Type B pancreatic cell (in vitro differentiated cells): ENCODE data around the gene GNL2. TPM values are rescaled to one million over a fixed set of nuclear protein-coding genes. Genes with fewer than 3 reads are reported as not detected.

Experiments used
- DNase-seq: peaks from one replicate; pipeline ENCODE4 v3.0.0; 2021; ENCODE audit warnings: mixed read lengths; ENCODE audit not compliant: unreplicated experiment; ENCODE audit errors: extremely low spot score
- H3K27ac Mint-ChIP-seq: 2 replicates; pipeline ENCODE4 v1.8.0; 2021; ENCODE audit warnings: mild to moderate bottlenecking, mixed read lengths
- H3K27me3 Mint-ChIP-seq: 2 replicates; pipeline ENCODE4 v1.8.0; 2021; ENCODE audit warnings: mixed read lengths
- H3K36me3 Mint-ChIP-seq: 2 replicates; pipeline ENCODE4 v1.8.0; 2021; ENCODE audit warnings: mixed read lengths
- H3K4me1 Mint-ChIP-seq: one replicate; pipeline ENCODE4 v1.8.0; 2021; ENCODE audit warnings: mixed read lengths; ENCODE audit not compliant: unreplicated experiment
- H3K4me3 Mint-ChIP-seq: 2 replicates; pipeline ENCODE4 v1.8.0; 2021; ENCODE audit warnings: mild to moderate bottlenecking, mixed read lengths
- H3K9me3 Mint-ChIP-seq: 2 replicates; pipeline ENCODE4 v1.8.0; 2021; ENCODE audit warnings: mixed read lengths
- CTCF ChIP-seq: fragments of 200-600 bp; sonication (generic); conservative IDR thresholded peaks from 2 replicates; pipeline ENCODE4 v1.5.0; 2021; ENCODE audit warnings: antibody characterized with exemption, mild to moderate bottlenecking
- total RNA-seq: library from RNA; stranded (reverse); gene quantifications from 2 replicates; pipeline ENCODE4 v1.2.1, GENCODE V29; 2021; ENCODE audit warnings: low replicate concordance

GNL2 gene
- total RNA-seq, 1 donor from 2014 or later, result 55.1 TPM

- TF ChIP-seq CTCF, result no peak
- peak; percentile 93 for DNase-seq
- peaks cover 33% of the 10 kb centered on the region for H3K4me1 Mint-ChIP-seq
- no peaks in the 10 kb centered on the region for H3K9me3 Mint-ChIP-seq
- peaks cover 4% of the 10 kb centered on the region for H3K36me3 Mint-ChIP-seq
- peak within 1 kb of the TSS; percentile 92 for H3K4me3 Mint-ChIP-seq
- no peaks in the 10 kb centered on the region for H3K27me3 Mint-ChIP-seq
- H3K27ac Mint-ChIP-seq, result peak within 1 kb of the TSS; percentile 92
Observed at GRCh38 chr1:37556712-37557196, 39.0 kb downstream of the GNL2 start, which contains the start of gene DNALI1. DNALI1 (plus strand) TSS chr1:37556940; CDS start chr1:37556995, 55 bp downstream.

DNA sequence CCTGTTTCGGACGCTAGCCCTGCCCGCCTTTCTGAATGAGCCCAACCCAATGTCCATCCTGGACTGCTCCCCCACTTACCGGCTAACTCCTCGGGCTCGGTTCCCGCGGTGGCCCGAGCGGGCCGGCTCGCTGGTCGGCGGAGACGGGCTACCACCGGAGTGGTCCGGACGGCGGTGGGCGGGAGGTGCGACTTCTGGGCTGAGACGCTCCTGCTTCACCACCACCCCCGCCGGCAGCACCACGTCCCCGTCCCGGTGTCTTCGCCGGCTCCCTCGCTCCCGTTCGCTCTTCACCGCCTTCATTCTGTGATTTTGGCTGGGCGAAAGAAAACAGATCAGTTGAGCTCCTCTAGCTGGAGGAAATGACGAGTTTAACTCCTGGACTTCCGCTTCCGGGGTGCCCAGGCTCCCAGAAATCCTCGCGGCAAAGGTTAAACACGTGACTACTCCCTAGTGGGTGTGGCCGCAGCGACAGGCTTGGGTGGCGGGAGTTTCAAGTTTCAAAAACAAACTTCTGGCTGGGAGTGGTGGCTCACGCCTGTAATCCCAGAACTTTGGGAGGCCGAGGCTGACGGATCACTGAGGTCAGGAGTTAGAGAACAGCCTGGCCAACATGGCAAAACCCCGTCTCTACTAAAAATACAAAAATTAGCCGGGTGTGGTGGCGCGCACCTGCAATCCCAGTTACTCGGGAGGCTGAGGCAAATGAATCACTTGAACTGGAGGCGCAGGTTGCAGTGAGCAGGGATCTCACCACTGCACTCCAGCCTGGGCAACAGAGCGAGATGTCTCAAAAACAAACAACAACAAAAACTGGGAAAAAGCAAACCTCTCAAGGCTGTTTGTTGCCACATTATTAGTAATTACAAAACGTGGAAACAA, 41.6 kb downstream of the GNL2 start, which contains the start of gene SNIP1:
Gene SNIP1 (minus strand): TSS at position 367 of the 882 bp plus-strand sequence. CDS start 64 bp downstream, at position 303.
- Mint-ChIP-seq H3K36me3 (peaks cover 4% of the 10 kb centered on the region), H3K4me3 (peak within 1 kb of the TSS; percentile 100), H3K4me1 (peaks cover 33% of the 10 kb centered on the region), H3K27me3 (no peaks in the 10 kb centered on the region), H3K9me3 (no peaks in the 10 kb centered on the region), H3K27ac (peak within 1 kb of the TSS; percentile 97)
- DNase-seq, result peak; percentile 88
- TF ChIP-seq CTCF, result no peak

DNA sequence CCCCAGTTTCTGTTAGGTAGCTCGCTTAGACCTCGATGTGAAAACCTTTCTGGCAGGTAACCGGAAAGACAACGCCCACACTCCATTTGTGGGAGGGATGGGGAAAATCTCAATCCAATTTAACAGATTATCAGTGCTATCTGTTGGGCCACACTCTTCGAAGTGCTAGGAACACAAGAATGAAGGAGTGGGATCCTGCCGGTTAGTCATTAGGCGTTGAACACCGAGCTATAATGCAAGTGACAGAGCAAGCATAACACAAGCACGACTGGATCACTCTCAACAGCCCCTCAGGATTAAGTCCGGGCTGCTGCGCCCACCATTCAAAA, 42.2 kb downstream of the GNL2 start:
- TF ChIP-seq CTCF, result no peak
- no peak for DNase-seq
- no peaks in the 10 kb centered on the region for H3K27me3 Mint-ChIP-seq
- no peaks in the 10 kb centered on the region for H3K9me3 Mint-ChIP-seq
- H3K4me3 Mint-ChIP-seq, result peak overlapping the region; percentile 100
- peaks cover 7% of the 10 kb centered on the region for H3K36me3 Mint-ChIP-seq
- peaks cover 33% of the 10 kb centered on the region for H3K4me1 Mint-ChIP-seq
- peak overlapping the region; percentile 97 for H3K27ac Mint-ChIP-seq

DNA sequence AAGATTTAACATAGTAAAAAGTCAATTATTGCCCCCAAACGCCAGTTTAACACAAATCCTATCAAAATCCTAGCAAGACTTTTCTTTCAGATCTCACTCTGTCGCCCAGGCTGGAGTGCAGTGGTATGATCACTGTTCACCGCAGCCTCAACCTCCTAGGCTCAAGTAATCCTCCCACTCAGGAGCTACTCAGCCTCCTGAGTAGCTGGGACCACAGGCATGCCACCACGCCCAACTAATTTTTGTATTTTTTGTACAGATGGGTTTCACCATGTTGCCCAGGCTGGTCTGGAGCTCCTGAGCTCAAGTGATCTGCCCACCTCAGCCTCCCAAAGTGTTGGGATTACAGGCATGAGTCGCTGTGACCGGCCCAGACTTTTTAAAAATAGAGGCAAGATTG, 46.4 kb downstream of the GNL2 start:
- Mint-ChIP-seq H3K36me3 (peaks cover 22% of the 10 kb centered on the region), H3K27me3 (no peaks in the 10 kb centered on the region), H3K27ac (no peak overlapping the region), H3K4me3 (no peak overlapping the region), H3K9me3 (no peaks in the 10 kb centered on the region), H3K4me1 (peaks cover 14% of the 10 kb centered on the region)
- TF ChIP-seq CTCF, result no peak
- DNase-seq, result no peak

GRCh38 chr1:37545019-37545418, 50.7 kb downstream of the GNL2 start:
- Mint-ChIP-seq H3K27me3 (no peaks in the 10 kb centered on the region), H3K4me3 (no peak overlapping the region)

More at GRCh38 chr1:37545019-37545418, 50.7 kb downstream of the GNL2 start:
- H3K9me3 Mint-ChIP-seq, result no peaks in the 10 kb centered on the region
- H3K27ac Mint-ChIP-seq, result no peak overlapping the region
- DNase-seq, result no peak
- H3K4me1 Mint-ChIP-seq, result no peaks in the 10 kb centered on the region
- H3K36me3 Mint-ChIP-seq, result peaks cover 24% of the 10 kb centered on the region
- TF ChIP-seq CTCF, result no peak
